ENCODE results near the gene IFIT1B. TPM values are rescaled to one million over a fixed set of nuclear protein-coding genes. Genes with fewer than 3 reads are reported as not detected.

Gene IFIT1B
- polyA plus RNA-seq, 3 donors, result not detected

DNA sequence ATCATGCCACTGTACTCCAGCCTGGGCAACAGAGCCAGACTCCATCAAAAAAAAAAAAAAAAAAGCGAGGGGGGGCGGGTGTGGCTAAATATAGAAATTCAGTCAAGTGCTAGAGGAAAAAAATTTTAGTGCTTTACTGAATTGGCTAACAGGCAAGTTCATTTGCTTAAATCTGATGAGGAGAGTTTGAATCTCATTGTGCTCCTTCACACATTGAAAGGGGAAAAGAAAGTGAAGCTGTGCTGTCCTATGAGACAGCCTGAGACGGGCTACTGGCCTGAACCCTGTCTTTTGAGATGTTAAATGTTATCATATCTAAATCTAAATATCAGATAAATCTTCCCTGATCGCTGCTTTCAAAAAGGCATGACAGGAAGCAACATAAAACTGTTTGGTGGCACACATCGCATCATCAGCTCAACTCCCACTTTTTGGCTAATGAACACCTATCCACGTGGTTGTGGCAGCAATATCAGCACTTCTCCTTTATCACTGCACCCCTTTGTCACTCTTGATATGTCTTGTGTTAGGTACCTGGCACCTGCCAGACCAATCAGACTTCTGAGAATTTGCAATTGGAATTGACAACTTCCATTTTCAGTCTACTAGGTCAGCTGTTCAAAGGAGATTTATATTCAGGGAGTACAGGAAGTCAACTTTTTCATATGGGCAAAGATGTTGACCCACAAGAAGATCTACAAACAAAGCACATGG, 14.0 kb upstream of the IFIT1B start:
- DNase-seq, result no peak
- intact Hi-C loops (cut with micrococcal nuclease), result no loop called here
- Histone ChIP-seq H3K27ac (ENCODE audit: low read depth in 1 of 2, low read length in 2 of 2) (peak overlapping the region in 1 of 2 donors; percentile 28), H3K9me3 (replicated peaks in 1 of 2; ENCODE audit: control insufficient read depth in 1 of 2, insufficient read depth in 1 of 2, low read length in 2 of 2) (no peaks in the 10 kb centered on the region), H3K4me1 (ENCODE audit: control insufficient read depth in 1 of 2, insufficient read depth in 2 of 2, low read length in 2 of 2) (peaks cover 13 to 18% of the 10 kb centered on the region in 2 donors), H3K79me2 (ENCODE audit: insufficient read depth, low read length) (no peaks in the 10 kb centered on the region), H4K20me1 (ENCODE audit: insufficient read depth, low read length) (no peaks in the 10 kb centered on the region), H3K9ac (ENCODE audit: insufficient read depth, low read length, poor library complexity, severe bottlenecking) (no peak overlapping the region), H3K4me2 (replicated peaks; ENCODE audit: extremely low read depth, low read length, poor library complexity, severe bottlenecking) (no peak overlapping the region), H3K36me3 (replicated peaks in 1 of 2; ENCODE audit: control insufficient read depth in 1 of 2, insufficient read depth in 2 of 2, low read length in 2 of 2) (no peaks in the 10 kb centered on the region), H3K27me3 (ENCODE audit: control insufficient read depth in 2 of 2, insufficient read depth in 2 of 2, low read length in 2 of 2) (no peaks in the 10 kb centered on the region), H3K4me3 (replicated peaks in 1 of 3; ENCODE audit: low read depth in 2 of 3, low read length in 3 of 3) (no peak overlapping the region), H2AFZ (ENCODE audit: insufficient read depth, low read depth, low read length, poor library complexity, severe bottlenecking) (no peak overlapping the region)
- H3K9me3 Mint-ChIP-seq, result peaks cover 0 to 2% (median 0%) of the 10 kb centered on the region in 7 donors
- peaks cover 25% of the 10 kb centered on the region for H3K4me1 Mint-ChIP-seq
- WGBS (ENCODE audit: insufficient coverage), result 40% methylated on average over 3 of the region's 6 CpGs
- H3K36me3 Mint-ChIP-seq, result no peaks in the 10 kb centered on the region
- H3K27me3 Mint-ChIP-seq (ENCODE audit: low read depth in 3 of 3), result peaks cover 0 to 3% (median 0%) of the 10 kb centered on the region in 3 donors
- TF ChIP-seq, protein P1, sequence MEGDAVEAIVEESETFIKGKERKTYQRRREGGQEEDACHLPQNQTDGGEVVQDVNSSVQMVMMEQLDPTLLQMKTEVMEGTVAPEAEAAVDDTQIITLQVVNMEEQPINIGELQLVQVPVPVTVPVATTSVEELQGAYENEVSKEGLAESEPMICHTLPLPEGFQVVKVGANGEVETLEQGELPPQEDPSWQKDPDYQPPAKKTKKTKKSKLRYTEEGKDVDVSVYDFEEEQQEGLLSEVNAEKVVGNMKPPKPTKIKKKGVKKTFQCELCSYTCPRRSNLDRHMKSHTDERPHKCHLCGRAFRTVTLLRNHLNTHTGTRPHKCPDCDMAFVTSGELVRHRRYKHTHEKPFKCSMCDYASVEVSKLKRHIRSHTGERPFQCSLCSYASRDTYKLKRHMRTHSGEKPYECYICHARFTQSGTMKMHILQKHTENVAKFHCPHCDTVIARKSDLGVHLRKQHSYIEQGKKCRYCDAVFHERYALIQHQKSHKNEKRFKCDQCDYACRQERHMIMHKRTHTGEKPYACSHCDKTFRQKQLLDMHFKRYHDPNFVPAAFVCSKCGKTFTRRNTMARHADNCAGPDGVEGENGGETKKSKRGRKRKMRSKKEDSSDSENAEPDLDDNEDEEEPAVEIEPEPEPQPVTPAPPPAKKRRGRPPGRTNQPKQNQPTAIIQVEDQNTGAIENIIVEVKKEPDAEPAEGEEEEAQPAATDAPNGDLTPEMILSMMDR (IDR thresholded peaks at IDR 0.05), result no peak
- H3K4me3 Mint-ChIP-seq, result no peak overlapping the region
- H3K27ac Mint-ChIP-seq, result peak overlapping the region in 3 of 7 donors; percentile 2 to 61 (median 19)

DNA sequence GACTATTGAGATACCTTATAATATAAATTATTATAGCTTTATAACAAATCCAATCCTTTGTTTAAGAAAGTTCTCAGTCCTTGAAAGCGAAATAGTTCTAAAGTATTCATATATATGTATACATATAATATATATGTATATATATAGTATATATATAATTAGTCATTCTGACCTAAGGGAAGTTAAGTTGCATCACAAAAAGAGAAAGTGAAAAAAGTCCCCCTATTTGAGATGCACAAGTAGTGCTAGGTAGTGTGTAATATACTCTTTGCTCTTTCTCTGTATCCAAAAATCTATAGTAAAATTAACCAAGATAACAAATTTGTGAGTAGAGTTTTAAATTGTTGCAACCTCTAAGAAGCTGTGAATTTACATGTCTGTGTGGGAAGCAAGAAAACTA, 13.3 kb upstream of the IFIT1B start:
- no peak overlapping the region for H3K4me3 ChIP-seq (replicated peaks in 1 of 3; ENCODE audit: low read depth in 2 of 3, low read length in 3 of 3)
- Mint-ChIP-seq H3K27me3 (ENCODE audit: low read depth in 3 of 3) (peaks cover 0 to 3% (median 0%) of the 10 kb centered on the region in 3 donors), H3K4me3 (peak overlapping the region in 1 of 2 donors; percentile 22), H3K36me3 (no peaks in the 10 kb centered on the region), H3K27ac (peak overlapping the region in 1 of 7 donors; percentile 15), H3K4me1 (peaks cover 30% of the 10 kb centered on the region), H3K9me3 (peaks cover 0 to 2% (median 0%) of the 10 kb centered on the region in 7 donors)
- H4K20me1 ChIP-seq (ENCODE audit: insufficient read depth, low read length), result no peaks in the 10 kb centered on the region
- DNase-seq, result peak in 2 of 3 donors; percentile 38 to 48
- TF ChIP-seq, protein P1 (IDR thresholded peaks at IDR 0.05), result no peak
- H3K9ac ChIP-seq (ENCODE audit: insufficient read depth, low read length, poor library complexity, severe bottlenecking), result no peak overlapping the region
- no peak overlapping the region for H3K27ac ChIP-seq (ENCODE audit: low read depth in 1 of 2, low read length in 2 of 2)
- WGBS (ENCODE audit: insufficient coverage), result no CpG with 5 or more reads among the region's 1 CpG
- peaks cover 18 to 23% of the 10 kb centered on the region in 2 donors for H3K4me1 ChIP-seq (ENCODE audit: control insufficient read depth in 1 of 2, insufficient read depth in 2 of 2, low read length in 2 of 2)
- intact Hi-C loops (cut with micrococcal nuclease), result no loop called here
- no peaks in the 10 kb centered on the region for H3K79me2 ChIP-seq (ENCODE audit: insufficient read depth, low read length)
- no peaks in the 10 kb centered on the region for H3K36me3 ChIP-seq (replicated peaks in 1 of 2; ENCODE audit: control insufficient read depth in 1 of 2, insufficient read depth in 2 of 2, low read length in 2 of 2)
- H2AFZ ChIP-seq (ENCODE audit: insufficient read depth, low read depth, low read length, poor library complexity, severe bottlenecking), result no peak overlapping the region
- H3K9me3 ChIP-seq (replicated peaks in 1 of 2; ENCODE audit: control insufficient read depth in 1 of 2, insufficient read depth in 1 of 2, low read length in 2 of 2), result no peaks in the 10 kb centered on the region
- no peaks in the 10 kb centered on the region for H3K27me3 ChIP-seq (ENCODE audit: control insufficient read depth in 2 of 2, insufficient read depth in 2 of 2, low read length in 2 of 2)
- no peak overlapping the region for H3K4me2 ChIP-seq (replicated peaks; ENCODE audit: extremely low read depth, low read length, poor library complexity, severe bottlenecking)
